Astrocyte (in vitro differentiated cells and primary cell): ENCODE data around the gene P2RX1. TPM values are rescaled to one million over a fixed set of nuclear protein-coding genes. Genes with fewer than 3 reads are reported as not detected.

Experiments
- DNase-seq: peaks from one replicate; pipeline ENCODE4 v3.0.0-alpha.2; 2010; ENCODE audit warnings: low read depth
- FAIRE-seq: peaks from 2 replicates; lab custom pipeline; 2011; peaks lifted over from hg19 to GRCh38; lab: Jason Lieb, UNC
- H2AFZ ChIP-seq: 2 replicates; pipeline ENCODE4 v1.6.0; 2012; ENCODE audit warnings: low read depth, low read length, inconsistent platforms
- H3K27ac ChIP-seq: 2 replicates; pipeline ENCODE4 v1.5.1; 2011; ENCODE audit warnings: low read depth, low read length, inconsistent platforms
- H3K27me3 ChIP-seq: 2 replicates; pipeline ENCODE4 v1.6.0; 2011; ENCODE audit warnings: low read length, inconsistent platforms; ENCODE audit not compliant: insufficient read depth
- H3K36me3 ChIP-seq: 2 replicates; pipeline ENCODE4 v1.5.1; 2011; ENCODE audit warnings: low read length, inconsistent platforms; ENCODE audit not compliant: insufficient read depth
- H3K4me1 ChIP-seq: 2 replicates; pipeline ENCODE4 v1.5.1; 2011; ENCODE audit warnings: low read length, inconsistent platforms; ENCODE audit not compliant: insufficient read depth
- H3K4me2 ChIP-seq: 2 replicates; pipeline ENCODE4 v1.6.0; 2012; ENCODE audit warnings: low read length, inconsistent platforms
- H3K4me3 ChIP-seq: 2 replicates; pipeline ENCODE4 v1.5.1; 2011; ENCODE audit warnings: low read depth, mild to moderate bottlenecking, low read length, inconsistent platforms; ENCODE audit not compliant: insufficient read depth
- H3K79me2 ChIP-seq: 2 replicates; pipeline ENCODE4 v1.6.0; 2012; ENCODE audit warnings: mild to moderate bottlenecking, low read length, inconsistent platforms; ENCODE audit not compliant: insufficient read depth
- H3K9ac ChIP-seq: 2 replicates; pipeline ENCODE4 v1.6.0; 2012; ENCODE audit warnings: mild to moderate bottlenecking, low read length, inconsistent platforms
- H3K9me3 ChIP-seq: 2 replicates; pipeline ENCODE4 v1.5.1; 2012; ENCODE audit warnings: low read depth, mild to moderate bottlenecking, low read length, inconsistent platforms; ENCODE audit not compliant: insufficient read depth
- H4K20me1 ChIP-seq: 2 replicates; pipeline ENCODE4 v1.6.0; 2012; ENCODE audit warnings: low read length, inconsistent platforms; ENCODE audit not compliant: insufficient read depth
- H3K27ac Mint-ChIP-seq: one replicate; pipeline ENCODE4 v1.8.0; 2021; ENCODE audit warnings: mild to moderate bottlenecking, mixed read lengths; ENCODE audit not compliant: unreplicated experiment
- H3K27me3 Mint-ChIP-seq: one replicate; pipeline ENCODE4 v1.8.0; 2021; ENCODE audit warnings: low read depth, mixed read lengths; ENCODE audit not compliant: unreplicated experiment
- H3K36me3 Mint-ChIP-seq: one replicate; pipeline ENCODE4 v1.8.0; 2021; ENCODE audit warnings: low read depth, mixed read lengths; ENCODE audit not compliant: unreplicated experiment
- H3K4me1 Mint-ChIP-seq: one replicate; pipeline ENCODE4 v1.8.0; 2021; ENCODE audit warnings: low read depth, mixed read lengths; ENCODE audit not compliant: unreplicated experiment
- H3K4me3 Mint-ChIP-seq: one replicate; pipeline ENCODE4 v1.8.0; 2021; ENCODE audit warnings: mild to moderate bottlenecking, moderate library complexity, mixed read lengths; ENCODE audit not compliant: unreplicated experiment
- H3K9me3 Mint-ChIP-seq: one replicate; pipeline ENCODE4 v1.8.0; 2021; ENCODE audit warnings: mild to moderate bottlenecking, mixed read lengths; ENCODE audit not compliant: unreplicated experiment
- CTCF ChIP-seq: IDR thresholded peaks from 2 replicates; pipeline ENCODE4 v1.5.1; 2011; ENCODE audit warnings: low read depth, mild to moderate bottlenecking, inconsistent platforms, low read length, moderate library complexity; ENCODE audit not compliant: insufficient read depth
- EZH2 ChIP-seq: IDR thresholded peaks from 2 replicates; pipeline ENCODE4 v1.6.1; 2012; ENCODE audit warnings: mild to moderate bottlenecking, low read length, inconsistent platforms; ENCODE audit not compliant: insufficient read depth
- total RNA-seq: library from RNA; stranded (reverse); gene quantifications from 2 replicates; pipeline ENCODE4 v1.2.1, GENCODE V29; 2021

The P2RX1 gene
- total RNA-seq, 1 donor from 2014 or later, result not detected

GRCh38 chr17:3940965-3941698, 24.9 kb upstream of the P2RX1 start:
- FAIRE-seq (no peak), DNase-seq (no peak)
- H3K27me3 ChIP-seq, result no peaks in the 10 kb centered on the region
- no peak overlapping the region for H2AFZ ChIP-seq
- H3K79me2 ChIP-seq, result no peaks in the 10 kb centered on the region
- Mint-ChIP-seq H3K27ac (no peak overlapping the region), H3K9me3 (peaks cover 1% of the 10 kb centered on the region), H3K4me1 (peaks cover 7% of the 10 kb centered on the region), H3K4me3 (no peak overlapping the region), H3K36me3 (peaks cover 4% of the 10 kb centered on the region), H3K27me3 (peaks cover 25% of the 10 kb centered on the region)
- no peak overlapping the region for H3K9ac ChIP-seq
- no peaks in the 10 kb centered on the region for H4K20me1 ChIP-seq
- no peak overlapping the region for H3K4me2 ChIP-seq
- H3K9me3 ChIP-seq, result no peaks in the 10 kb centered on the region
- no peak overlapping the region for H3K4me3 ChIP-seq
- no peak overlapping the region for H3K27ac ChIP-seq
- TF ChIP-seq CTCF (no peak), EZH2 (no peak)
- H3K36me3 ChIP-seq, result no peaks in the 10 kb centered on the region
- H3K4me1 ChIP-seq, result peaks cover 4% of the 10 kb centered on the region

GRCh38 chr17:3937359-3937758, 21.1 kb upstream of the P2RX1 start:
- Histone ChIP-seq H4K20me1 (no peaks in the 10 kb centered on the region), H3K9ac (no peak overlapping the region), H3K9me3 (no peaks in the 10 kb centered on the region), H2AFZ (no peak overlapping the region), H3K27me3 (no peaks in the 10 kb centered on the region), H3K4me1 (peaks cover 9% of the 10 kb centered on the region), H3K27ac (no peak overlapping the region), H3K4me3 (no peak overlapping the region), H3K79me2 (no peaks in the 10 kb centered on the region), H3K4me2 (no peak overlapping the region), H3K36me3 (no peaks in the 10 kb centered on the region)
- H3K27ac Mint-ChIP-seq, result peak overlapping the region; percentile 53
- H3K36me3 Mint-ChIP-seq, result peaks cover 2% of the 10 kb centered on the region
- peaks cover 3% of the 10 kb centered on the region for H3K9me3 Mint-ChIP-seq
- peaks cover 7% of the 10 kb centered on the region for H3K4me1 Mint-ChIP-seq
- H3K4me3 Mint-ChIP-seq, result no peak overlapping the region
- H3K27me3 Mint-ChIP-seq, result peaks cover 5% of the 10 kb centered on the region
- TF ChIP-seq EZH2 (no peak), CTCF (no peak)
- FAIRE-seq, result no peak
- DNase-seq, result no peak

GRCh38 chr17:3935825-3936355, 19.6 kb upstream of the P2RX1 start:
- H3K9me3 Mint-ChIP-seq, result peaks cover 3% of the 10 kb centered on the region
- H3K4me1 Mint-ChIP-seq, result peaks cover 7% of the 10 kb centered on the region
- no peaks in the 10 kb centered on the region for H4K20me1 ChIP-seq
- no peak for TF ChIP-seq EZH2
- no peak for TF ChIP-seq CTCF
- H3K27me3 ChIP-seq, result no peaks in the 10 kb centered on the region
- peak overlapping the region; percentile 9 for H3K4me3 Mint-ChIP-seq
- H3K4me1 ChIP-seq, result peaks cover 9% of the 10 kb centered on the region
- peak; percentile 82 for DNase-seq
- peaks cover 10% of the 10 kb centered on the region for H3K27me3 Mint-ChIP-seq
- no peak overlapping the region for H3K4me3 ChIP-seq
- H3K27ac ChIP-seq, result peak overlapping the region; percentile 36
- no peak overlapping the region for H3K4me2 ChIP-seq
- no peaks in the 10 kb centered on the region for H3K9me3 ChIP-seq
- H3K27ac Mint-ChIP-seq, result peak overlapping the region; percentile 88
- no peak for FAIRE-seq
- no peak overlapping the region for H3K9ac ChIP-seq
- H2AFZ ChIP-seq, result peak overlapping the region; percentile 10
- H3K79me2 ChIP-seq, result no peaks in the 10 kb centered on the region
- H3K36me3 Mint-ChIP-seq, result peaks cover 2% of the 10 kb centered on the region
- H3K36me3 ChIP-seq, result no peaks in the 10 kb centered on the region
